Jurkat, Clone E6-1 (cell line): ENCODE results near the gene PLD6.

Experiments
- DNase-seq: peaks from one replicate; pipeline ENCODE4 v3.0.0-alpha.2; 2011; ENCODE audit warnings: low read depth, low spot score
- H3K4me3 ChIP-seq: 2 replicates; pipeline ENCODE4 v1.5.1; 2011; ENCODE audit warnings: mild to moderate bottlenecking, low read length, control low read depth, moderate library complexity

PLD6 gene

GRCh38 chr17:17181666-17182597, 24.2 kb downstream of the PLD6 start:
- peak; percentile 96 for DNase-seq
- no peak overlapping the region for H3K4me3 ChIP-seq

GRCh38 chr17:17180741-17181525, 25.2 kb downstream of the PLD6 start:
- DNase-seq: no peak
- no peak overlapping the region for H3K4me3 ChIP-seq

GRCh38 chr17:17180141-17180603, 26.0 kb downstream of the PLD6 start:
- H3K4me3 ChIP-seq: no peak overlapping the region
- DNase-seq: no peak

GRCh38 chr17:17179371-17179827, 26.7 kb downstream of the PLD6 start:
- H3K4me3 ChIP-seq: no peak overlapping the region
- DNase-seq: no peak

GRCh38 chr17:17177176-17177575, 29.0 kb downstream of the PLD6 start:
- H3K4me3 ChIP-seq: no peak overlapping the region
- DNase-seq: no peak

- no peak overlapping the region for H3K4me3 ChIP-seq
- no peak for DNase-seq
Measured at GRCh38 chr17:17176341-17176740, 29.8 kb downstream of the PLD6 start.

GRCh38 chr17:17175917-17176316, 30.2 kb downstream of the PLD6 start:
- H3K4me3 ChIP-seq: no peak overlapping the region
- no peak for DNase-seq

GRCh38 chr17:17175340-17175739, 30.8 kb downstream of the PLD6 start:
- no peak for DNase-seq
- no peak overlapping the region for H3K4me3 ChIP-seq

- DNase-seq: no peak
- no peak overlapping the region for H3K4me3 ChIP-seq
Measured at GRCh38 chr17:17173921-17174320, 32.2 kb downstream of the PLD6 start.

- H3K4me3 ChIP-seq: no peak overlapping the region
- DNase-seq: no peak
Measured at GRCh38 chr17:17172990-17173389, 33.1 kb downstream of the PLD6 start.

GRCh38 chr17:17172001-17172939, 33.9 kb downstream of the PLD6 start:
- no peak for DNase-seq
- no peak overlapping the region for H3K4me3 ChIP-seq

- H3K4me3 ChIP-seq: no peak overlapping the region
- no peak for DNase-seq
Measured at GRCh38 chr17:17171186-17171585, 34.9 kb downstream of the PLD6 start.

GRCh38 chr17:17170346-17170985, 35.7 kb downstream of the PLD6 start:
- no peak overlapping the region for H3K4me3 ChIP-seq
- DNase-seq: no peak

- DNase-seq: no peak
- H3K4me3 ChIP-seq: no peak overlapping the region
Measured at GRCh38 chr17:17169396-17169795, 36.7 kb downstream of the PLD6 start.

GRCh38 chr17:17168401-17168800, 37.7 kb downstream of the PLD6 start:
- no peak overlapping the region for H3K4me3 ChIP-seq
- DNase-seq: no peak

- no peak overlapping the region for H3K4me3 ChIP-seq
- no peak for DNase-seq
Measured at GRCh38 chr17:17167986-17168385, 38.1 kb downstream of the PLD6 start.

GRCh38 chr17:17167356-17167755, 38.8 kb downstream of the PLD6 start:
- DNase-seq: no peak
- no peak overlapping the region for H3K4me3 ChIP-seq

GRCh38 chr17:17166446-17166845, 39.7 kb downstream of the PLD6 start:
- no peak for DNase-seq

More at GRCh38 chr17:17166446-17166845, 39.7 kb downstream of the PLD6 start:
- H3K4me3 ChIP-seq: no peak overlapping the region
